Astrocyte of the hippocampus (primary cell): ENCODE results near the gene FARP1.

Source experiments
- DNase-seq: peaks from one replicate; pipeline ENCODE4 v3.0.0; 2011; ENCODE audit warnings: low read depth, low spot score

FARP1 gene

DNA sequence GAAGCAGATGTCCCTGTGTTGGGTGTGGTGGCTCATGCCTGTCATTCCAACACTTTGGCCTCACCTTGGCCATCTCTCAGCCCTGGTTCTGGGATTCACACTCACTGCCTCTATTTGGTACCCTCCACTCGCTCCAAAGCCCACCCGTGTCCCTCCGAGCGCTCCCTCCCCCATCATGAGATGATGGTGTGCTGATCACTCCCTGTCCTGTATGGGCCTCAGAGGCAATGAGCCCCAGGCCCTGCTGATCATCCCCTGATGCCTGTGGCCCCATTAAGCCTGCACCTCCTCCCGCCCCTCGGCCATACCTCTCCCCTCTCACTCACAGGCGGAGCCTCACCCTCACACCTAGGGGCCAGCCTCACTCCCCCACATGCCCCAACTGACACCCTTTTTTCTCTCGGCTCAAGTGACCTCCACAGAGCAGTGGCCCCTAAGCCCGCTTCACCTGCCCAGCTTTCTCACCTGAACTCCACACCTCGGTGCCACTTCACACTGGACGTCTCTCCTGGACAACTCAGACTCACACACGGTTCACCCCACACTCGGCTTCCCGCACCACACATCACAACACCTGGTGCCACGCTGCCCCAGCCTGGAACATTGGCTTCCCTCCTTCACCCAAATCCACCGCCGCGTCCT lies 319.5 kb downstream of the FARP1 start:
- DNase-seq = no peak

DNA sequence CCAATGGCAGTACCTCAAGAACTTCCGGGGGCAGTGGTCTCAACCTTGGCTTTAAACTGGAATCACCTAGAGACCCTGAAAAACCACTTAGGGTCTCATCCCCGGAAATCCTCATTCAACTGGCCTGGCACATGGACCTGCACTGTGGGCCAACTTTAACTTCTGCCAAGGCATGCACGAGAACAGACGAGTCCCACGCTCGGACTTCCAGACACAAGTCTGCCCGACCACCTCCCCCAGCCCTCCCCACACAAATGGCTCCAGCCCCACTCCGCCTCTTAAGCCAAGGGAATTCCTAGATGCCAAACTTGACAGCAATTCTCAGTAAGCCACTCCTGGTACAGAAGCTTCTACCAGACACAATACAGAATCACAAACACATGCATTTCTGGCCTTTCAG lies 320.1 kb downstream of the FARP1 start:
- no peak for DNase-seq

DNA sequence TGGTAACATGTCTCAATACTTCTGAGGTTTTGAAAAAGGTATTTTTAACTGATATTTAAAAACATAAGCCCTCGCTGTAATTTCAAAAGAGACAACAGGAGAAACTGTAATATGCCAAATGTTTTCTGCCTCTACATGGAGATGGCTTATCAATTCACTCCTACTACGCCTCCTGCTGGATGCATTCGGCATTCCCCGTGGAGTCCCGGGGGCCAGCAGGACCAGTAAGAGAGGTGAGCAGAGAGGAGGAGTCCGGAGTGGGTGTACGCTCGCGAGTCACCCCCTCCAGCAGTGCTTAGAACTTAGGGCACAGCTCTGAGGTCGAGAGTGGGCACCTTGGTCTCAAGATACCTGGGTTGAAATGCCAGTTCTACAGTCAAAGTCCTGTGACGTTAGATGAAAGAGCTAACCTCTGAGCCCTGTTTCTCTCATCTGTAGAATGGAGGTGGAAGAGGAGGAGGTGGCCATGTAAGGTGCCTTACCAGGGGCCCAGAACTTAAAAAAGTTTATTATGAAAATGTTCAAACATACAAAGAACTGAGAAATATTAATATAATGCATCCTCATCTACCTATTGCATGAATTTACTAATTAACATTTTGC lies 323.8 kb downstream of the FARP1 start:
- DNase-seq = peak; percentile 65

DNA sequence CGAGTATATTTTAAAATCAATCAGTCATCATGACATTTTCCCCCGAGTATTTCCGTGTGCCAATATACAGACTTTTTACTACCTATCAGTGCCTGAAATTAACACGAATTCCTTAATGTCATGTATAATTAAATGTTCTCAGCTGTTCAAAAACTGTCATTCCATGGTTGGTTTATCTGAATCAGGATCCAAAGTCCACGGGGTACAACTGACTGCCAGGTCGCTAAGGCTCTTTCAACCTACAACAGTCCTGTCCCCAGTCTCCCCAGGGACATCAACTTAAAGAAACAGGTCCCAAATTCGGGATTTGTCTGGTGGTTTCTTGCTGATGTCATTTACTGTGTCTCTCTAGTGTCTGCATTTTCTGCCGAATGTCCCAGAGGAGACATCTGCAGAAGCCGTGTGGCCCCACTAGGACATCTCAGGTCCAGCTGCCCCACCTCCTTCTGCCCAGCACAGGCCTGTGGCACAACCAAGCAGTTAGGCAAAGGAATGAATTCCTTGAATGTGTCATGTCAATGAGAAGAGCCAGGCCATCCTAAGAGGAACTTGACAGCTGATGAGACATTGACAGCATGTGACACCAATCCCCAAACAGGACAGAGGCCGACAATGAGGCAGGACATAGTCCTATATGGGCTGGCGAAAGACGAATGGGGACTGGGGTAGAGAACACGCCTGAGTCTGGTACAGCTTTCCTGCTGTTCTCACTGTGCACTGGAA lies 324.5 kb downstream of the FARP1 start:
- no peak for DNase-seq

DNA sequence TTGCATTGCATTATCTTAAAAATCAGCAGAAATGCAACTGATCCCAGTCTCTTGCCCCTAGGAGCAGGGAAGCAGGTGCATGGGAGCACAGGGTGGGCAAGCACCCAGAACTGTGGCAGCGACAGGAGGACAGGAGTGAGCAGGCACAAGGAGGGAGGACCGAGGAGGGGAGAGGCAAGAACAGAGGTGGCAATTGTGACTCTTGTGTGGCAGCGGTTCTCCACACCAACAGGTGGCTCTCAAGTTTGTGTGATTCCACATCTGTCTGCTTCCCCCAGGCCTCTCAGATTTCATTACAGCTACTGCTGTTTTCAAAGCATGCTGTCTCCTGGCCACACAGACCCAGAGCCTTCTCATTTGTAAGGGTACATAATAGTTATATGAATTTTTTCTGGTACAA lies 325.5 kb downstream of the FARP1 start:
- DNase-seq = no peak

DNA sequence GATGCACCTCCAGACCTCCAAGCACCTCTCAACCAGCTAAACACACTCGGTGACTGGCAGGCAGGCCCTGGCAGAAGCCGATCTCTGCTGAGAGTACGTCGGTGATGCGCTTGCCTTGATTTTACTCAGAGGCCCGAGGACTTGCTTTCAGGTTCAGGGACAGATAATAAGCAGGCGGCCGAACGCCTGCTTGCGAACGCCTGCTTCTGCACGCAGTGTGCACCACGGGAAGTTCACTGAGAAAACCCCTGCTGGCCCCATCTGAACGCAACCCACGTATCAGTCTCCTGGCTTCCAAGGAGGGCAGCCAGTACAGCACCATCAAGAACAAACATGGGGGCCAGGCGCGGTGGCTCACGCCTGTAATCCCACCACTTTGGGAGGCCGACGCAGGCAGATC lies 326.0 kb downstream of the FARP1 start:
- no peak for DNase-seq

DNA sequence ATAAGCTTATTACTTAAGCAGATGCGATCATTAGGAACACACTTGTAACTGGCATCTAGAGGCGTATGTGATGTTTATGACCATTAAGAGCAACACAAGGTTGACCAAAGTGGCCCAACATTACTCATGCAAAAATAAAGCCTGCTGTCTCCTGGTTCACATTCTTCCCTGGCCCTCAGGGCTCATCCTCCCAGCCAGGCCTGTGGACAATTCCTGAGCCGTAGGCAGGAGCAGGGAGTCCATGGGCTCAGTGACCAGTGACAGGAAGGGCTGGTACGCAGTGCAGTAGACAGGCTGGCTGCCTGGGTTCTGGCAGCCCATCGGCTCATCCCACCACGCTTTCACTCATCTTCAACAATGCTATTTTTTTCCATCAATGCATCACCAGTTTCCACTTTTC lies 328.0 kb downstream of the FARP1 start:
- DNase-seq = no peak

DNA sequence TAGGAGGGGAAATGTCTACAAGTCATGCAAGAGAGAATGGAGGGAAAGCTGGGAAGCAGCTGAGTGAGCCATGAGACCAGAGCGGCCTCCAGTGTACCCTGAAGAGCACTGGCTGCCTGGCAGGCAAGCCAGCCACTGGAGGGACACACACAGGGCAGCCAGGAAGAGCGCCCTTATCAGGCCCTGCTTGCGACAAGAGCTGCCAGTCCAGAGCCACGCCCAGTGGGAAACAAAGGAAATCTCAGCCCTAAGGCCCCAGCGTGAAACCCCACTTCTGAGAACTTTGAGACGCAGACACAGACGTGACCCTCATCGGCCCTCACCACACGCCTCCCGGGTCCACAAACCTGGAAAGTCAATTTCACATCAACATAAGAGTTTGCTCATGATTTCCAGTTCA lies 329.0 kb downstream of the FARP1 start:
- no peak for DNase-seq

DNA sequence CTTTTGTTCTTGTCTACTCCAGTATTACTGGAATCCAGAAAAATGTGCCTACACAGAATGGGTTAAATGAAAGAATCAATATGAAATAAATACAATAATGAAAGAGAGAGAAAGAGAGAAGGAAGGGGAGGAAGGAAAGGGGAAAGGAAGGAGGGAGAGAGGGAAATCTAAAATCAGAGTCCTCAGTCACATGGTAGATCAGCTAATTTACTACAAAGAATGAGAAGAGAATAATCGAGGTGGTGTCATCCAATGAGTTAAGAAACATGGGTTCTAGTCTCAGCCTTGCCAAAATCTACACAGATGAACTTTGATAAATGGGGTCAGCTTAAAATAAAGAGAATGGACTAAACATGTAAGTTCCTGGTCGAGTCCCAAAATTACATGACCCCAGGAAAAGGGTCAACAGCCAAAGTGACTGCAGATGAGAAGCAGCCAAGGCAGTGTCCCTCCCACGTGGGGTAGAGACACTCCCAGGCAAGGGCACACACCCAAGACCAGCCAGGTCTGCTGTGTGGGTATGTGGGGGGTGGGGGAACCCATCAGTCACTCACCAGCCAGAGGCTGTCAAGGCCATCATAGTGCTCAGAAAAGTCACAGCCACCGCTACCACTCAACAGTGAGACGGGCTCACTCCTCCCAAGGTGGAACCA lies 330.4 kb downstream of the FARP1 start:
- no peak for DNase-seq

DNA sequence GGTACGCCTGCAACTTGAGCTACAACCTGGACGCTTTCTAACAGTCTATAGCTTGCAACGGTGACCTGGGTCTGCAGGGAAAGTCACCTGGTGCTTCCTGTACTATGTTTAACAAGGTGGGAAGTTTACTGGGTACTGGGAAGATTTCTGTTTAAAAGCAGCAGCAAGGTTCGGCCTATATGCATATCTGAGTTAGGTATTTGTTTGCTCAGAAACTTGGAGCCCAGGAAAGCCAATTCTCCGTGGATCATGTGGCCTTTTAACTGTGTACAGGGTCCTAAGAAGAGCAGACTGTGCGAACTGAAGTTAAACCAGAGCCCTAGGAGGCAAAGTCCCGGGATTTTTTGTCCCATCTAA lies 330.9 kb downstream of the FARP1 start:
- DNase-seq = no peak

DNA sequence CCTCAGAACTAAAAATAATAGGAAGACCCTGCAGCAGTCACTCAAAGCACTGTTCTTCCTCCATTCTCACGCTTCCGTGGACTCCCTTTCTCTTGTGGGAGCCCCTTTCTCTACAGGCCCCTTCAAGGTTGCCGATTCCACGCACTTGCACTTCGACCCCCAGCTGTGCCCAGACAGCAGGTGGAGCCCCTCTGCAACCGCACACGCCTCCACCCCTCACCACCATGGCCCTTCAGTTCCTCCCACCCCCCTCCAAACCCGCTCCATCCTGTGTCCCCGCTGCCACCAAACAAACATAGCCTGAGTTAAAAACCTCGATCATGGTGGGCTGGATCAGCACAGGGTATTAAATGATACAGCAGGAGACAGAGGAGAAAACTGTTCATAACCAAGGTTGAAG lies 331.4 kb downstream of the FARP1 start:
- DNase-seq = no peak

DNA sequence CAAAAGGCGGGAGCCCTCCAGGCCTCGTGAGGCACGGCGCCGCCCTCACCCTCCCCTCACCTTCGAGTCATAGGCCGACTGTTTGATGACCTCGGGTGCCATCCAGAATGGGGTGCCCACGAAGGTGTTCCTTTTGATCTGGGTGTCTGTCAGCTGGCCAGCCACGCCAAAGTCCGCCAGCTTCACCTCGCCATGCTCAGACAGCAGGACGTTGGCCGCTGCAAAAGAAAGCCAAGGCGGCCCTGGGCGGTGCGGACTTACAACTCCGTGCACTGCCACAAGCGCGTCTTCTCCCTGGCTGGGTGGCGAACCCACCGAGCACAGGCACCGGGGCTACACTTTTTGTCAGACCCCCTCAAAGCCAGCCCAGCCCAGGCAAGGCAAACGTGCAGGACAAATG lies 331.9 kb downstream of the FARP1 start:
- no peak for DNase-seq

DNA sequence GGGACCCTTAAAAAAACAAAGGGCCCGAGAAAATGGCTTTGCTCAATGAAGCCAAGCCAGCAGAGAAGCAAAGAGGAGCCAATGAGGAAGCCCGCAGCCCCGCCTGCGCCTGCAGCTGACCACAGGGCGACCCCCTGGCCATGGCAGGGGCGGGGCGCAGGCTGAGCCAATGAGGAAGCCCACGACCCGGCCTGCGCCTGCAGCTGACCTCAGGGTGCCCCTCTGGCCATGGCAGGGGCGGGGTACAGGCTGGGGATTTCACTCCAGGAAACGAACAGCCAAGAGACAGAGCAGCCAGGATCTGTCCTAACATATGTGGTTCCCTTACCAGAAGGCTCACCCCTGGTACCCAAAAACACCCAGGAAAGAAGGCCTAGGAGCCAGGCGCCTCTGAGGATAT lies 332.6 kb downstream of the FARP1 start:
- peak; percentile 39 for DNase-seq

DNA sequence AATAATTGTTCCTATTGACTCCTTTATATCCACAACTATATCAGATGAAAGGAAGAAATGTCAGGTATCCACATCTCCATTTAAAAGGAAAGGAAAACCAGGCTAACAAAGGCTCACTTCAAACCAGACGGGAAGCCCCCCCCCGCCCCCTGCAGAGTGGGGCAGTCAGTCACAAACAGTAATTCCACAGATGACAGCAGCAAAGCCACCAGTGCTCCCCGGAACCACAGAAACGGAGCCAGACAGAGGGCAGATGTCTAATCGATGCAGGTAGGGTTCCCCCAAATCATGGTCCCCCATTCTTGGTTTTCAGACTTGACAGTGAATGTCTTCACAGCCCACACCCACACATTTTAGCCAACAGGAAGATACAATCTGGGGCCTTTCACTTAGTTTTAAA lies 333.2 kb downstream of the FARP1 start:
- peak; percentile 74 for DNase-seq

DNA sequence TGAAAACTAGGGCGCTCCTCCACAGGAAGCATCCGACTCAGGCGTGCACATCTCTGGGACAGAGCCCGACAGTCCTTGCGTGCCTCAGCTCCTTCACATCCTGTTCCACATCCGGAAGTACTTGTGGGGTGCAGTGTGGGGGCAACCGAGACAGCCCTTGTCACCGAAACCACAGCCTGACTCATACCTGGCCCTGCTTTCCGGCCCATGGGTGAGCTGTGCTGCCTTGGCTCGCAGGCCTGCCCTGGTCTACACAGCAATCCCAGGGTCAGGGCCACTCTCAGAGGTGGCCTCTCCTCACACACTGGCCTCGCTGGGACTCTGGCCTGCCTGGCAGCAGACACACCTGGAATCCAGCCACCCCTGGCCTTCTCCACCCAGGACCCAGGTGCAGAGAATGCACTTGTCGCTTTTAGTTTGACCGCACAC lies 333.7 kb downstream of the FARP1 start:
- peak; percentile 91 for DNase-seq

DNA sequence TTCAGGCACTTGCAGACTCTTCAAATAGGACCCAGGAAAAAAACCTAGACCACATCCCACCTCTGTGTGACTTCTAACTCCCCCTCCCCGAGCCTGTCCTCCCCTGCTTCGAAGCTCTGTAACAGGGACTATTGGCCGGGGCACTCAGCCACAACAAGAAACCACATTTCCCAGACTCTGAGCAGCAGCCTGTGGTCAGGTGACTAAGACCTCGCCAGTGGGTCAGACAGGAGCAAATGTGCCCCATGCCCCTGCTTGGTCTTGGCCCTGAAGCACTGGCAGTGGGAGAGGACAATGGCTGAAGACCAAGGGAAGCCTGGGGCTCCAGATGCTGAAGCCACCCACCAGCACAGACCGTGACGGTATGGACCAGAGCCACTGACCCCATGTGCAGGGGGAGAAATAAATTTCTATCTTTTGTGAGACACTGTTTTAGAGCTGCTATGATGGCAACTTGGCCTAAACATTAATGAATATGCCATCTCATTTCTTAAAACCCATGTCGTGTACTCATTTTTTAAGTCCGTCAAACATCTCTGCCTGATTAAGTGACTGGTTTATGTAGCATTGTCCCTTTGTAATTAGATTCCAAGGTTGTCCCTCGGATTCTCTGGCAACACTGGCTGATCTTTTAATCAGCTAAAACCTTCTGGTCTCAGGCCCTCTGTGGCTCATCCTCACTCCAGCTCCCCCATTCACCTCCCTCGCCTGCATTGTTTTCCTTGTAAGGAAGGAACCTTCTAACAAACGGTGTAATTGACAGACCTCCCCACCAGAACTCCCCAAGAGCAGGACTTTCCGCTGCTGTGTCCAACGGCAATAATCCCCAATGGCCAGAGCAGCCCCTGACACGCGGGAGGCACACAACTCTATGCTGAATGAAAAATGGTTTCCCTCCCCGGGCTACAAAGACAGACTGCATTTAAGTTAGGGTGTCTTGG lies 335.6 kb downstream of the FARP1 start:
- DNase-seq = peak; percentile 91

DNA sequence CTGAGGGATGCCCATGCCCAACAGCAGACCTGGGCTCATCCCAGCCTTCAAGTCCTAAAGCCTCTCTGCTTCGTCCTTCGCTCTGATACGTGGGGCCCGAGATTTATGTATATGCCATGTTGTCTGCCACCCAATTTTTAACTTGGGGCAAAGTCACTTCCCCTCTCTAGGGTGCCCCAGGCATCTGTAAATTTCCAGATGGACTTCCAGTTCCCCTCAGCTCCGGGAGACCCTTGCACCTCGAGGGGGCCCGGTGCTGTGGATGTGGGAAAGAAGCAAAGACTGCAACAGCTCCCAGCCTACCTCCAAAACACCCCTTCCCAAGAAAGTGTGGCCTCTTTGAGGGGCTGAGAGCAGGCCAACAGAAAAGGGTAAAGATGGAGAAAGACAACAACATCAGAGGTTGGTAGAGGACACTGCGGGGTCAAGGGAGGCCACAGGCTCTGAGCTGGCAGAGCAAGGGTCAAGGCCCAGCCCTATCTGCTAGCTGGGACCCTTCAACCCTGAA lies 336.7 kb downstream of the FARP1 start:
- DNase-seq = no peak

DNA sequence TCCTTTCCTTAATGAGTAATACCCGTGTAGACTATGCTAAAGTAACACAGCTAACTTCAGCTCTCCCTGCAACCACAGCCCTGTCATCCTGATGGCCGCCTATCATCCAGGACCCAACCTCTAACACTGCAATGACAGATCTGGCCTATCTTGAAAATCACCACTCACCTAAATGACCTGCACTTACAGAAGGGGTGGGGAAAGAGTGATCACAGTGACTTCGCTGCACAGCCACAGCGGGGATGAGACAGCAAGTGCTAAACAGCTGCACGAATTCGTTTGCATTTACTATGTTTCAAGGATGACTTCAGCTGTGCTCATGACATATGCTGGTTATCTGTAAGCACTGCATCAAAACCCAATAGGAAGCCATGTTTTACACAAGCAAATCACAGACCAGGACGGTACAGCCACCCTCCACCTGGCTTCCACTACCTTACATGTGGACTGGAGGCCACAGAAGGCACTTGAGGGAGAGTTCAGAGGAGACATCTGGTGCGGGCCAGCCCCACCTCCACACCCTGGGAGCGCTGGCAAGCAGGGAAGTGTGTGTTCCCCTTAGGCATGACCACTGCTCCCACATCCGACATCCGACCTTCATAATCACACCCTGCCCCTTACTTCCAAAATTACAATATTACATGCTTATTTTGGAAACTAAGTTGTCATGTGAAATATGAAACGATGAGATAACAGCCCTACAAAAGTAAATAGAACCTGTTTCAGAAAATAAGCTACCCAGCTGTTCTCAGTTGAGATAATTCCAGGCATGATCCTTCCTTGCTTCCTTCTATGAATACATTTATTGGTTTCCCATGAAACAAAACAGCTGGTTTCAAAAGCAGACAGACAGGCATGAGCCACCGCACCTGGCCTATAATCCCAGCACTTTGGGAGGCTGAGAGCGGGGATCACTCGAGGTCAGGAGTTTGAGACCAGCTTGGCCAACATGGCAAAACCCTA lies 338.3 kb downstream of the FARP1 start:
- no peak for DNase-seq

DNA sequence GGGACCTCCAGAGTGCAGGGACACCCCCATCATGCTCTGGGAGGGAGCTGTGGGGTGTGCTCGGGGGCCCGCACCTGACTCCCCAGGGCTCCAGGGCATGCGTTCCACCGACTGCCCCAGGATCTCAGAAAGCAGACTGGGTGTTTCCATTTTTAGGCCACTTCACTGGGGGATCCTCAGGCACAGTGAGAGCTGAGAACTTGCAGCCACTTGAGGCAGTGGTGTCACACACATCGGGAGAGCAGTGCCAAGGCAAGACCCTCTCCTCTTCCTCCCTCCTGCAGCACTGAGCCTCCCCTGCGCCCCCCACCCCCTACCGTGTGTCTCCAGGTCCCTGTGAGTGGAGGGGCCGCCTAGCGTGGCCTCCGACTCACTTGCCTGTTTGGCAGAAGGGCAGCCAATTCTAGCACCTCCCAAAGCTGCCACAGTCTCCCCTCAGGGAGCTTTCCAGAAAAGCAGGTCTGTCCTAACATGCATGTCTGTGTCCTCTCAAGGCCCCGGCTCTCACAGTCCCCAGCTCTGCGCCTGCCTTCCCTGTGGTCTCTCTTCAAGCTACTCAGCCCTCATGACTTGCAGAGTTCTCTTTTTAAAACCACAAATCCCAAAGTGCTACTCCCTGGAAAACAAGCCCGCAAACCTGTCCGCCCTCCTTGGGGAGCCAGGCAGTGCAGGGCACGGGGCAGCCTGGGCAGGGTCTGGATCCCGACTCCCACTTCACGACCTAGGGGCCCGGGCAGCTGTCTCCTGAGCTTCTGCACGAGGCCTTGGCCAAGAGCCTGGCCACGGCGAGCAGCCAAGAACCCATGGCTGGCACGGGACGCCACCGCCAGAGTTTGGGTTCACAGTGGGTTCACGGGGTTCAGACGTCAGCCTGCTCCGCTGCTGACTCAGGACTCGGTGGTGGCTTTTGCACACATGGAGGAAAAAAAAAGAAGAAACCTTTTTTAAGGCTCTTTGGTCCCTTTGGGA lies 339.9 kb downstream of the FARP1 start:
- peak; percentile 74 for DNase-seq
